WTC11 (cell line): ENCODE measurements around the gene MTUS2. TPM values are rescaled to one million over a fixed set of nuclear protein-coding genes. Genes with fewer than 3 reads are reported as not detected.

Source experiments
- ATAC-seq: fragments of 200-7000 bp; cut with Tn5 transposase; 2 replicates; pipeline ENCODE4 v1.10.0; 2021; ENCODE audit warnings: mild to moderate bottlenecking, moderate library complexity
- CTCF ChIA-PET: fragments of 300-600 bp; sonication (Branson Sonifier 250); formaldehyde crosslinking; loops from one replicate; lab custom pipeline; 2021; ENCODE audit warnings: antibody characterized with exemption; lab: Charles Lee
- POLR2A ChIA-PET: fragments of 350-600 bp; sonication (Branson Sonifier 250); formaldehyde crosslinking; loops from one replicate; lab custom pipeline; 2021; ENCODE audit warnings: antibody characterized with exemption; lab: Charles Lee
- DNase-seq: peaks from one replicate; pipeline ENCODE4 v3.0.0; 2021; ENCODE audit warnings: low spot score
- H3K27ac Mint-ChIP-seq: 2 replicates; pipeline ENCODE4 v1.8.0; 2021; ENCODE audit warnings: mixed read lengths
- H3K27me3 Mint-ChIP-seq: 2 replicates; pipeline ENCODE4 v1.8.0; 2021; ENCODE audit warnings: low read depth, mild to moderate bottlenecking, moderate library complexity, mixed read lengths
- H3K36me3 Mint-ChIP-seq: 2 replicates; pipeline ENCODE4 v1.8.0; 2021; ENCODE audit warnings: mixed read lengths
- H3K4me1 Mint-ChIP-seq: 2 replicates; pipeline ENCODE4 v1.8.0; 2022; ENCODE audit warnings: mixed read lengths
- H3K4me3 Mint-ChIP-seq: 2 replicates; pipeline ENCODE4 v1.8.0; 2021; ENCODE audit warnings: mild to moderate bottlenecking, moderate library complexity, mixed read lengths
- H3K9me3 Mint-ChIP-seq: 2 replicates; pipeline ENCODE4 v1.8.0; 2021; ENCODE audit warnings: mixed read lengths
- EMX1 ChIP-seq: fragments of 250-450 bp; sonication (Bioruptor Pico); IDR thresholded peaks from 2 replicates; pipeline ENCODE4 v1.8.0; 2021; ENCODE audit warnings: mild to moderate bottlenecking
- FOXJ3 ChIP-seq: sonication (generic); formaldehyde crosslinking; IDR thresholded peaks from 2 replicates; pipeline ENCODE4 v1.9.0; 2021; ENCODE audit warnings: missing genetic modification reagents, mild to moderate bottlenecking, borderline replicate concordance
- FOXP1 ChIP-seq: sonication (generic); formaldehyde crosslinking; IDR thresholded peaks from 2 replicates; pipeline ENCODE4 v1.8.0; 2022; ENCODE audit warnings: missing genetic modification reagents, mild to moderate bottlenecking, moderate library complexity, borderline replicate concordance
- GABPB1 ChIP-seq: sonication (generic); formaldehyde crosslinking; IDR thresholded peaks from 2 replicates; pipeline ENCODE4 v1.8.1; 2023; ENCODE audit warnings: mild to moderate bottlenecking, missing genetic modification reagents
- NR2C2 ChIP-seq: sonication (generic); formaldehyde crosslinking; IDR thresholded peaks from 2 replicates; pipeline ENCODE4 v1.8.0; 2022; ENCODE audit warnings: mild to moderate bottlenecking, missing genetic modification reagents
- PRRX2 ChIP-seq: fragments of 250-450 bp; sonication (Bioruptor Pico); IDR thresholded peaks from 2 replicates; pipeline ENCODE4 v1.8.0; 2021; ENCODE audit warnings: mild to moderate bottlenecking
- RELA ChIP-seq: sonication (generic); formaldehyde crosslinking; IDR thresholded peaks from 2 replicates; pipeline ENCODE4 v1.8.1; 2022; ENCODE audit warnings: missing genetic modification reagents, mild to moderate bottlenecking, borderline replicate concordance
- SMAD4 ChIP-seq: sonication (generic); formaldehyde crosslinking; IDR thresholded peaks from 2 replicates; pipeline ENCODE4 v1.8.0; 2022; ENCODE audit warnings: mild to moderate bottlenecking, missing genetic modification reagents
- SOX15 ChIP-seq: fragments of 250-450 bp; sonication (Bioruptor Pico); IDR thresholded peaks from 2 replicates; pipeline ENCODE4 v1.9.0; 2021; ENCODE audit warnings: mild to moderate bottlenecking
- SP1 ChIP-seq: sonication (generic); formaldehyde crosslinking; conservative IDR thresholded peaks from 2 replicates; pipeline ENCODE4 v1.8.1; 2022; ENCODE audit warnings: missing genetic modification reagents
- TP53 ChIP-seq: sonication (generic); formaldehyde crosslinking; IDR thresholded peaks from 2 replicates; pipeline ENCODE4 v1.8.1; 2023; ENCODE audit warnings: mild to moderate bottlenecking, missing genetic modification reagents
- ZBTB21 ChIP-seq: sonication (generic); formaldehyde crosslinking; IDR thresholded peaks from 2 replicates; pipeline ENCODE4 v1.8.1; 2023; ENCODE audit warnings: mild to moderate bottlenecking, missing genetic modification reagents, borderline replicate concordance
- ZNF396 ChIP-seq: fragments of 250-450 bp; sonication (Bioruptor Pico); IDR thresholded peaks from 2 replicates; pipeline ENCODE4 v1.8.0; 2021; ENCODE audit warnings: mild to moderate bottlenecking, moderate library complexity, borderline replicate concordance
- total RNA-seq: library from RNA; stranded (reverse); gene quantifications from 3 replicates; pipeline ENCODE4 v1.2.3, GENCODE V29; 2021
- TF ChIP-seq, protein P1 (sequence below): sonication (generic); formaldehyde crosslinking; IDR thresholded peaks from 2 replicates; pipeline ENCODE4 v1.8.0; 2023; ENCODE audit warnings: missing genetic modification reagents
- TF ChIP-seq, protein P2 (sequence below): fragments of 250-450 bp; sonication (Bioruptor Pico); IDR thresholded peaks from 2 replicates; pipeline ENCODE4 v1.9.0; 2021; ENCODE audit warnings: mild to moderate bottlenecking
- TF ChIP-seq, protein P3 (sequence below): sonication (generic); formaldehyde crosslinking; IDR thresholded peaks from 2 replicates; pipeline ENCODE4 v1.8.1; 2022; ENCODE audit warnings: mild to moderate bottlenecking, missing genetic modification reagents, moderate library complexity, borderline replicate concordance
- TF ChIP-seq, protein P4 (sequence below): fragments of 250-450 bp; sonication (Bioruptor Pico); IDR thresholded peaks from 2 replicates; pipeline ENCODE4 v1.9.0; 2021; ENCODE audit warnings: mild to moderate bottlenecking

The MTUS2 gene
- total RNA-seq, 1 experiment from 2014 or later = 0.22 TPM

DNA sequence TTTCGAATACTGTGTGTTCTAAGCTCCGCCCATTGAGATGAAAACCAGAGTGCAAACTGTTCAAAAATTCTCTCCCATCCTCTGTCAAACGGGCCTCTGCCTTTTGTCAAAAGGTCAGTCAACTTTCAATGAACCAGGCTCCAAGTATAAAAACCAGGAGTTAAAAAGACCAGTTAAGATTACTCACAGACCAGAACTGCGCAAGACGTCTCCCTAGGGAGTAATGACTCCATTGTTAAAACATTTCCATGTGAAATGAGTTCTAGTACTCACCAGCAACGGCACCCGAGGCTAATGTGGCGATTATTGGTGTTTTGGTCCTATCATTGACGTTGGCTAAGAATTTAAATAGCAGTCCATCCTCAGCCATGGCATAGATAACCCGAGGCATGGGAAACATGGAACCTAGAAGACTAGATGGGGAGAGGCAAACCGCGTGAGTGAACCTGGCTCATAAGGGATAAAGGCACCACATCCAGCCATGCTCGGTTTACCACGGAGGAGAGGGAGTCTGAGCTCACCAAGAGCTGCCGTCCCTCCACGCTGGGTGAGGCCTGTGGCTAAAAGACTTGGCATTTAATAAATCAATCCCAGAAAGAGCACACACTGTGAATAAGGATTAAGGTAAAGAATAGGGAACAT lies 702.0 kb downstream of the MTUS2 start (continued):
- TF ChIP-seq GABPB1 (CRISPR knock-in tag) (no peak), RELA (CRISPR knock-in tag) (no peak)
- TF ChIP-seq, protein P1, sequence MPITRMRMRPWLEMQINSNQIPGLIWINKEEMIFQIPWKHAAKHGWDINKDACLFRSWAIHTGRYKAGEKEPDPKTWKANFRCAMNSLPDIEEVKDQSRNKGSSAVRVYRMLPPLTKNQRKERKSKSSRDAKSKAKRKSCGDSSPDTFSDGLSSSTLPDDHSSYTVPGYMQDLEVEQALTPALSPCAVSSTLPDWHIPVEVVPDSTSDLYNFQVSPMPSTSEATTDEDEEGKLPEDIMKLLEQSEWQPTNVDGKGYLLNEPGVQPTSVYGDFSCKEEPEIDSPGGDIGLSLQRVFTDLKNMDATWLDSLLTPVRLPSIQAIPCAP (CRISPR knock-in tag) = no peak

DNA sequence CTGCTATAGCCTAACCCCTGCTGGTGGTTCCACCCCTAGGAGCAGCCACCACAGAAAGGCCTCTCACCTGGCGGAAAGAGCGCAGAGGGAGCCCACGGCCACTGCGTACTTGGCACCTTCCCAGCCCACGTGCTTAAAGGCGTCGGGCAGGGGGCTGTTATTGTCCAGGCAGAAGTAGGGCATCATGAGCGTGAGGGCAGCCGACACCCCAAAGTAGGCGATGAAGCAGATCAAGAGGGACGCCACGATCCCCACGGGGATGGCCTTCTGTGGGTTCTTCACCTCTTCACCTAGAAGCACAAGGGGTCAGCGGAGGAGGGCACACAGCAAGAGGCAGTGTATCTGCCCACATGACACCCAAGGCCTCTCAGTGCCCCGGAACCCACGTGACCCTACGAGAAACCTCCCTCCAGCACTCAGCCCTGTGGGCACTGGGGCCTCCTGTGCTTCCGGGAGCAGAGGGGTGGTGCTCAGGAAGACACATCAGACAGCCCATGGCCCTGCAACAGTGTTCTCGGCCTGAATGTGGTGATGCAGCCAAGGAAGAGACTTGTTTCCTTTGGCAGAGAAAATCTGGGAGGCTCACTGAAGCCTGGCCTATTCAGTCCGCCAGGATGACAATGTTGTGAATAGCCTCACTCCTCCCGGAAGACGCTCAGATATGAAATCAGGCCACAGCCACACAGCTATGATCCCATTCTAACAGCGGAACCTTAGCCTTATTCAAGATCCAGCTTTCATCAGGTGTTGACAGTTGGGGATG lies 703.2 kb downstream of the MTUS2 start:
- H3K4me1 Mint-ChIP-seq = peaks cover 5% of the 10 kb centered on the region; the same call in 1 of the 2 replicates
- no peak overlapping the region for H3K4me3 Mint-ChIP-seq
- peaks cover 64% of the 10 kb centered on the region for H3K36me3 Mint-ChIP-seq
- ATAC-seq (no peak), DNase-seq (no peak)
- ChIA-PET CTCF (interaction anchor here (2.0 kb wide), 1 partner anchor 15 kb away, joined by 7 read pairs; no protein-coding TSS in a partner anchor), POLR2A (no interaction called here)
- H3K9me3 Mint-ChIP-seq = no peaks in the 10 kb centered on the region
- H3K27me3 Mint-ChIP-seq = no peaks in the 10 kb centered on the region
- no peak overlapping the region for H3K27ac Mint-ChIP-seq
- no peak for TF ChIP-seq SP1 (CRISPR knock-in tag)
- TF ChIP-seq ZNF396 (CRISPR knock-in tag) = no peak
- no peak for TF ChIP-seq SOX15 (CRISPR knock-in tag)
- TF ChIP-seq, protein P2, sequence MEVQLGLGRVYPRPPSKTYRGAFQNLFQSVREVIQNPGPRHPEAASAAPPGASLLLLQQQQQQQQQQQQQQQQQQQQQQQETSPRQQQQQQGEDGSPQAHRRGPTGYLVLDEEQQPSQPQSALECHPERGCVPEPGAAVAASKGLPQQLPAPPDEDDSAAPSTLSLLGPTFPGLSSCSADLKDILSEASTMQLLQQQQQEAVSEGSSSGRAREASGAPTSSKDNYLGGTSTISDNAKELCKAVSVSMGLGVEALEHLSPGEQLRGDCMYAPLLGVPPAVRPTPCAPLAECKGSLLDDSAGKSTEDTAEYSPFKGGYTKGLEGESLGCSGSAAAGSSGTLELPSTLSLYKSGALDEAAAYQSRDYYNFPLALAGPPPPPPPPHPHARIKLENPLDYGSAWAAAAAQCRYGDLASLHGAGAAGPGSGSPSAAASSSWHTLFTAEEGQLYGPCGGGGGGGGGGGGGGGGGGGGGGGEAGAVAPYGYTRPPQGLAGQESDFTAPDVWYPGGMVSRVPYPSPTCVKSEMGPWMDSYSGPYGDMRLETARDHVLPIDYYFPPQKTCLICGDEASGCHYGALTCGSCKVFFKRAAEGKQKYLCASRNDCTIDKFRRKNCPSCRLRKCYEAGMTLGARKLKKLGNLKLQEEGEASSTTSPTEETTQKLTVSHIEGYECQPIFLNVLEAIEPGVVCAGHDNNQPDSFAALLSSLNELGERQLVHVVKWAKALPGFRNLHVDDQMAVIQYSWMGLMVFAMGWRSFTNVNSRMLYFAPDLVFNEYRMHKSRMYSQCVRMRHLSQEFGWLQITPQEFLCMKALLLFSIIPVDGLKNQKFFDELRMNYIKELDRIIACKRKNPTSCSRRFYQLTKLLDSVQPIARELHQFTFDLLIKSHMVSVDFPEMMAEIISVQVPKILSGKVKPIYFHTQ (CRISPR knock-in tag) = no peak
- TF ChIP-seq, protein P3, sequence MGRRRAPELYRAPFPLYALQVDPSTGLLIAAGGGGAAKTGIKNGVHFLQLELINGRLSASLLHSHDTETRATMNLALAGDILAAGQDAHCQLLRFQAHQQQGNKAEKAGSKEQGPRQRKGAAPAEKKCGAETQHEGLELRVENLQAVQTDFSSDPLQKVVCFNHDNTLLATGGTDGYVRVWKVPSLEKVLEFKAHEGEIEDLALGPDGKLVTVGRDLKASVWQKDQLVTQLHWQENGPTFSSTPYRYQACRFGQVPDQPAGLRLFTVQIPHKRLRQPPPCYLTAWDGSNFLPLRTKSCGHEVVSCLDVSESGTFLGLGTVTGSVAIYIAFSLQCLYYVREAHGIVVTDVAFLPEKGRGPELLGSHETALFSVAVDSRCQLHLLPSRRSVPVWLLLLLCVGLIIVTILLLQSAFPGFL (CRISPR knock-in tag) = no peak
- TF ChIP-seq, all 79 proteins: peak for 0

DNA sequence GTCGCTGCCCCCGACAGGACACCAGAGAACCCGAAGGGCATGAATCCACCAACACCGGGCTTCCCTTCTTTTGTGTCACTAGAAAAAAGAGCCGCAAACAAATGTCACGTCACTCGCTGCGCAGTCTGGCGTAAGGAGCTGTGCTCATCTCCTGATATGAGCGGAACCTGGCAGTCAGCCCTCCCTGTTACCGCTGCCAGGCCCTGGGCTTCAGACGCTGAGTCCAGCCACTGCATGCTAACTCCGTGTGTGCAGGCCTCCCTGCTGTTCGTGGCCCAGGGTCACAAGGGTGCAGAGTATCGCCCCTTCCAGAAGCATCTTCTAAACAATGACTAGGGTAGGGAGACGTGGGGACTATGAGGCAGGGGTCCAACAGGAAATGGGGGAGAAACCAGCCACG lies 704.0 kb downstream of the MTUS2 start:
- peaks cover 64% of the 10 kb centered on the region for H3K36me3 Mint-ChIP-seq

More for the DNA sequence above, 704.0 kb downstream of the MTUS2 start:
- Mint-ChIP-seq H3K27ac (no peak overlapping the region), H3K4me3 (no peak overlapping the region), H3K4me1 (peaks cover 5% of the 10 kb centered on the region; the same call in 1 of the 2 replicates), H3K9me3 (no peaks in the 10 kb centered on the region), H3K27me3 (no peaks in the 10 kb centered on the region)
- ChIA-PET POLR2A (no interaction called here), CTCF (no interaction called here)
- TF ChIP-seq PRRX2 (no peak), FOXJ3 (no peak), ZBTB21 (CRISPR knock-in tag) (no peak), FOXP1 (no peak), TP53 (CRISPR knock-in tag) (no peak), EMX1 (CRISPR knock-in tag) (no peak), NR2C2 (CRISPR knock-in tag) (no peak), SMAD4 (no peak)
- TF ChIP-seq, protein P3 (CRISPR knock-in tag) = no peak
- TF ChIP-seq, protein P4, sequence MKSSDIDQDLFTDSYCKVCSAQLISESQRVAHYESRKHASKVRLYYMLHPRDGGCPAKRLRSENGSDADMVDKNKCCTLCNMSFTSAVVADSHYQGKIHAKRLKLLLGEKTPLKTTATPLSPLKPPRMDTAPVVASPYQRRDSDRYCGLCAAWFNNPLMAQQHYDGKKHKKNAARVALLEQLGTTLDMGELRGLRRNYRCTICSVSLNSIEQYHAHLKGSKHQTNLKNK (CRISPR knock-in tag) = no peak
- no peak for DNase-seq
- ATAC-seq = no peak
